HK-2 (cell line): Measurements from ENCODE around the gene IWS1.
"Not testable (repeated sequence)": the region's sequence is repeated elsewhere in the genome, so short reads cannot be mapped to it uniquely, and the experiment has no call there.

Source experiments
- DNase-seq: peaks from one replicate; pipeline ENCODE4 v3.0.0-alpha.2; 2018; ENCODE audit not compliant: unreplicated experiment

Gene IWS1

GRCh38 chr2:127454595-127455565 is 71.4 kb downstream of the IWS1 start:
- no peak for DNase-seq

DNA sequence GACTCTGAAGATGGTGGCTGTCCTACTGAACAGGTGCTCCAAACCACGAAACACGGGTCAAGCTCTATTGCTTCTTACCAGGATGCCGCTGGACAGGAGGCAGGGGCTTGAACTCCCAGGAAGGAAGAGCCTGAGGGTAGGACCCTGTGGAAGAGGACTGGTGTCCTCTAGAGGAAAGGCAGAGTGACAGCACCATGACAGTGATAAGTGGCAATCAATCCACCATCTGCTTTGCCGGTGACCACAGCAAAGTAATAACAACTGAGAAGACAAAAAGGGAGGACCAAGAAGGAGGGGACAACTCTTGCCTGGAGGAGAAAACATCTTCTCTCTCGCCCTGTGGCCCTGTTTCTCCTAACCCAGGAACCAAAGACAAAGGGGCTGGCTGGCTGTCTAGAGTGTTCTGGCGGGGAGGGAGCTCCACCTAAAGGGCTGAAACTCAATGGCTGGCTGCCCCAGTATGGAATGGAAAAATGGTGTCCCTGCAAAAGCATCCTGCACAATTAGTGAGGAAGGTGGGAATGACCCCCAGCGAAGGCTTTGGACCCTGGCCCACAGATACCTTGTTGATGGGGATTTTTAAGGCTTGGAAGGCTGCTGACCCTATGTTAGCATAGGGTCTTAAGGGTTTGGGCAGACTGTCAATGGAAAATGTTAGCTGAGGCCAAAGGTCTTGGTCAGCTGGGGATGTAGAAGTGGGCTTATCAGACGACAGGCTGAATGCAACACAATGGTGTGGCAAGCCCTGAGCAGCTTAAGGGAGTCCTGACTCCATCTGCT is 72.7 kb downstream of the IWS1 start:
- DNase-seq, result no peak

- DNase-seq, result no peak
Observed at GRCh38 chr2:127453013-127453391, 73.3 kb downstream of the IWS1 start.

DNA sequence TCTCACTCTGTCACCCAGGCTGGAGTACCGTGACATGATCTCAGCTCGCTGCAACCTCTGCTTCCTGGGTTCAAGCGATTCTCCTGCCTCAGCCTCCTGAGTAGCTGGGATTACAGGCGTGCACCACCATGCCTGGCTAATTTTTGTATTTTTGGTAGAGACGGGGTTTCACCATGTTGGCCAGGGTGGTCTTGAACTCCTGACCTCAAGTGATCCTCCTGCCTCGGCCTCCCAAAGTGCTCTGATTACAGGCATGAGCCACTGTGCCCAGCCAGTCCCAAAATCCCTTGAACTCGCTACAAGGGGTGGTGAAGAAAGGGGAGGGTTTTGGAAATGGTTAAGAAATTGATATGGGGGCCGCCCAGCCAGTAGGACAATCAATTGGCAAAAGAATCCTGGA is 73.9 kb downstream of the IWS1 start:
- DNase-seq, result not testable (repeated sequence)

DNA sequence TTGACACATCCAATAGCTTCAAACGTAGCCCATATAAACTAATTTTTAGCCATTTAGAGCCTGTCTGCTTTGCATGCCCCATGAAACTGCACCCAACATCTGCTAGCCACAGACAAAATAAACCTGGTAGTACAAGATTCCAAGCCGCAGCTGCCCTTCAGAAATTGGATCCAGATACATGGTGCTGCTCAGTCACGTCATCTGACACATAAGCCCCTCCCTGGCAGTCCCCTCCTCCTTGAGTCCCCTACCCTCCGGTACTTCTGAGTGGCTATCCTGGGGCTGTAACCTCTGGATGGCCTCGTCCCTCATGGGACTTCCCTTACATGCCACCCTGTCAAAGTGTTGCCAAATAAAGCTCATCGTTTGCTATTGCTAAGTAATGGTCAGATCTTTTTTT is 74.3 kb downstream of the IWS1 start:
- DNase-seq, result no peak

DNA sequence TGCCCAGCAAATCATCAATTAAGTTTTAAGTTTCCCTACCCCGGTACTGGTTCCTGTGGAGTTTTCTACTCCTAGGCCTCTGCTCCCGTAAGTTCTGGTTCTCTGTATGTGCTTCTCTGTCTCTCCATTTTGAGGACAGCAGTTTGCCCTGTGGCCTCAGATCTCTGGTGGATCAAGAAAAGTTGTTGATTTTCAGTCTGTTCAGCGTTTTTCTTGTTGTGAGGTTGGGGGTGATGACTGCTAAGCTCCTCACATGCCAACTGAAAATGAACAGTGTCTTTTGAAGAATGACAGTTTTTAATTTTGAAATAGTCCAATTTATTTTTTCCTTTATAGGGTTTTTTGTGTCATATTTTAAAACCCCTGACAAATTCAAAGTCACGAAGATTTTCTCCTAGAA is 76.4 kb downstream of the IWS1 start:
- no peak for DNase-seq

DNA sequence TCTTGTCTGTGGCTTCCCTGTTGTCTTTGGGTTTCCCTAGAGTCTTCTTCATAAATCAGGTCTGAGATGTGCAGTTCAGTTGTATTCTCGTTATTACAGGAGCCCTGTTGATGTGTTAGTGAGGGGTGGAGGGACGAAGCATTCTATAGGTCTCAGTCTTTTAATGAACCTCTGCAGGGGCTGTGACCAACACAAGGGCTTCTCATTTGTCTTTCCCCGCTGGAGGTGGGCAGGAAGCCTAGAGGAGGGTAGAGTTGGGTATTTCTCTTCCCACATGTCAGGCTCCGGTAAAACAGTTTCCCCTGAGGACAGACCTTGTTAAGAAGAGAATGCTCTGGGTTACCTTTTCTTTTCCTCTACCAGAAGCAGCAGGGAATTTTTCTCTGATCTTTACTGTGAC is 76.9 kb downstream of the IWS1 start:
- DNase-seq, result no peak

GRCh38 chr2:127448526-127448925 is 77.8 kb downstream of the IWS1 start:
- DNase-seq, result no peak

DNA sequence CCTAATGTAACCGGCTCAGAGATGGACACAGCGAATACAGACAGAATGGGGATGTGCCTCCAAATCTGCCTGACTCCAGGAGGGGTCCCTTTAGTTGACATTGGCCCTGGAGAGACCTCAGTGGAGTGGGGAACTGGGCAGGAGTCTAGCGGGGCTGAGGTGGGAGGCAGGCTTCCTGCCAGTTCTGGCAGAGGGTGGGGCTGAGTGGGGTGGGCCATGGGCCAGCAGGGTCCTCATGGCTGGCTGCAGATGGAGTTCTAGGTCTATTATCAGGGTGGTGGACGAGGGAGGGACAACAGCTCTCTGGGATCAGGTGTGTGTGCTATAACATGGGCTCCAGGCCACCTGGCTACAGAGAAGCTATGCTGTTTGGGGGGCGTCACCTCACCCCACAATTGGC is 86.9 kb downstream of the IWS1 start:
- DNase-seq, result no peak

GRCh38 chr2:127437781-127438726 is 88.2 kb downstream of the IWS1 start:
- no peak for DNase-seq

GRCh38 chr2:127437056-127437455 is 89.2 kb downstream of the IWS1 start:
- DNase-seq, result no peak

- no peak for DNase-seq
Observed at GRCh38 chr2:127434515-127434914, 91.8 kb downstream of the IWS1 start.

GRCh38 chr2:127431408-127432023 is 94.8 kb downstream of the IWS1 start:
- no peak for DNase-seq
